Testis (tissue), 5 donors: ENCODE results near the gene HSD17B4. TPM values are rescaled to one million over a fixed set of nuclear protein-coding genes. Genes with fewer than 3 reads are reported as not detected.

Source experiments
- DNase-seq: peaks from one replicate; pipeline ENCODE4 v3.0.0-alpha.2; 2019
- H3K27ac ChIP-seq, 2 donors: fragments of 200-600 bp; sonication (generic); one replicate each; pipeline ENCODE4 v1.5.1; 2019
- H3K27me3 ChIP-seq: fragments of 200-600 bp; sonication (generic); one replicate; pipeline ENCODE4 v1.5.1; 2019
- H3K36me3 ChIP-seq: fragments of 200-600 bp; sonication (generic); one replicate; pipeline ENCODE4 v1.5.1; 2017; ENCODE audit warnings: low read depth; ENCODE audit errors: missing control alignments
- H3K4me1 ChIP-seq: fragments of 200-600 bp; sonication (generic); one replicate; pipeline ENCODE4 v1.5.1; 2019
- H3K4me3 ChIP-seq, 2 donors: fragments of 200-600 bp; sonication (generic); one replicate each; pipeline ENCODE4 v1.5.1; 2017 to 2019
- H3K9me3 ChIP-seq: fragments of 200-600 bp; sonication (generic); one replicate; pipeline ENCODE4 v1.5.1; 2017
- POLR2A ChIP-seq: fragments of 450-650 bp; IDR thresholded peaks from one replicate; pipeline ENCODE4 v1.6.1; 2017; ENCODE audit warnings: antibody characterized with exemption, mild to moderate bottlenecking, moderate library complexity
- WGBS, 2 donors: methylation state at CpG; one replicate each; pipeline ENCODE4 v1.1.5; 2018; 5-methylcytosine and 5-hydroxymethylcytosine counted together
- intact Hi-C: fragments of 100-400 bp; cut with DNase I; formaldehyde crosslinking; loops from one replicate; pipeline ENCODE4 v1.15.1; 2023; ENCODE audit warnings: low total_unique reads
- long read RNA-seq, 2 donors: transcript quantifications; one replicate each; lab custom pipeline, GENCODE V29; 2026
- polyA plus RNA-seq: library from polyadenylated mRNA; stranded (reverse); fragments of 350-450 nt; fragmentation: Illumina TruSeq; extraction: RNeasy Lipid Tissue Mini Kit (QIAGEN cat#74804); gene quantifications from one replicate; pipeline ENCODE4 v1.2.3, GENCODE V29; 2014; ENCODE audit warnings: low read depth, low replicate concordance; ENCODE audit not compliant: insufficient read depth
- total RNA-seq, 2 donors: library from RNA; depleted of rRNA; stranded (reverse); fragments of >200 nt; gene quantifications; one replicate each; pipeline ENCODE4 v1.2.3, GENCODE V29; 2016
- TF ChIP-seq, protein P1 (sequence below), 3 experiments: fragments of 450-650 bp in 2 of 3; fragments of 200-600 bp in 1 of 3; sonication (generic) in 1 of 3; IDR thresholded peaks; one replicate each; pipeline ENCODE4 v1.5.1; 2016 to 2019; ENCODE audit warnings: antibody characterized with exemption in 3 of 3, mild to moderate bottlenecking in 2 of 3, moderate library complexity in 1 of 3

The HSD17B4 gene, protein sequence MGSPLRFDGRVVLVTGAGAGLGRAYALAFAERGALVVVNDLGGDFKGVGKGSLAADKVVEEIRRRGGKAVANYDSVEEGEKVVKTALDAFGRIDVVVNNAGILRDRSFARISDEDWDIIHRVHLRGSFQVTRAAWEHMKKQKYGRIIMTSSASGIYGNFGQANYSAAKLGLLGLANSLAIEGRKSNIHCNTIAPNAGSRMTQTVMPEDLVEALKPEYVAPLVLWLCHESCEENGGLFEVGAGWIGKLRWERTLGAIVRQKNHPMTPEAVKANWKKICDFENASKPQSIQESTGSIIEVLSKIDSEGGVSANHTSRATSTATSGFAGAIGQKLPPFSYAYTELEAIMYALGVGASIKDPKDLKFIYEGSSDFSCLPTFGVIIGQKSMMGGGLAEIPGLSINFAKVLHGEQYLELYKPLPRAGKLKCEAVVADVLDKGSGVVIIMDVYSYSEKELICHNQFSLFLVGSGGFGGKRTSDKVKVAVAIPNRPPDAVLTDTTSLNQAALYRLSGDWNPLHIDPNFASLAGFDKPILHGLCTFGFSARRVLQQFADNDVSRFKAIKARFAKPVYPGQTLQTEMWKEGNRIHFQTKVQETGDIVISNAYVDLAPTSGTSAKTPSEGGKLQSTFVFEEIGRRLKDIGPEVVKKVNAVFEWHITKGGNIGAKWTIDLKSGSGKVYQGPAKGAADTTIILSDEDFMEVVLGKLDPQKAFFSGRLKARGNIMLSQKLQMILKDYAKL
- total RNA-seq: 10 to 100 TPM; 66.1 to 78.4 TPM
- polyA plus RNA-seq: 69.1 TPM
- long read RNA-seq, donor 1, transcript HSD17B4-201 (24 exons, 2,685 nt): major isoform, 20 of 45 reads
- long read RNA-seq, donor 1, partial matches to known transcripts: 16 of 45 reads
- long read RNA-seq, donor 1, other reads (novel, unspliced or antisense): 0 of 45 reads
- long read RNA-seq, donor 2, transcript HSD17B4-201 (24 exons, 2,685 nt): major isoform, 10 of 12 reads
- long read RNA-seq, donor 2, partial matches to known transcripts: 0 of 12 reads
- long read RNA-seq, donor 2, other reads (novel, unspliced or antisense): 0 of 12 reads

GRCh38 chr5:119452373-119453039 lies at the start of gene HSD17B4:
Gene HSD17B4, plus strand, starts transcription at chr5:119452497. Its CDS starts 79 bp downstream, at chr5:119452576.
- Histone ChIP-seq H3K4me3 (peak within 1 kb of the TSS; percentile 66 to 71), H3K4me1 (no peaks in the 10 kb centered on the region), H3K27ac (peak within 1 kb of the TSS; percentile 75 to 83), H3K36me3 (no peaks in the 10 kb centered on the region), H3K27me3 (no peaks in the 10 kb centered on the region), H3K9me3 (no peaks in the 10 kb centered on the region)
- peak; percentile 96 for DNase-seq
- TF ChIP-seq, protein P1, sequence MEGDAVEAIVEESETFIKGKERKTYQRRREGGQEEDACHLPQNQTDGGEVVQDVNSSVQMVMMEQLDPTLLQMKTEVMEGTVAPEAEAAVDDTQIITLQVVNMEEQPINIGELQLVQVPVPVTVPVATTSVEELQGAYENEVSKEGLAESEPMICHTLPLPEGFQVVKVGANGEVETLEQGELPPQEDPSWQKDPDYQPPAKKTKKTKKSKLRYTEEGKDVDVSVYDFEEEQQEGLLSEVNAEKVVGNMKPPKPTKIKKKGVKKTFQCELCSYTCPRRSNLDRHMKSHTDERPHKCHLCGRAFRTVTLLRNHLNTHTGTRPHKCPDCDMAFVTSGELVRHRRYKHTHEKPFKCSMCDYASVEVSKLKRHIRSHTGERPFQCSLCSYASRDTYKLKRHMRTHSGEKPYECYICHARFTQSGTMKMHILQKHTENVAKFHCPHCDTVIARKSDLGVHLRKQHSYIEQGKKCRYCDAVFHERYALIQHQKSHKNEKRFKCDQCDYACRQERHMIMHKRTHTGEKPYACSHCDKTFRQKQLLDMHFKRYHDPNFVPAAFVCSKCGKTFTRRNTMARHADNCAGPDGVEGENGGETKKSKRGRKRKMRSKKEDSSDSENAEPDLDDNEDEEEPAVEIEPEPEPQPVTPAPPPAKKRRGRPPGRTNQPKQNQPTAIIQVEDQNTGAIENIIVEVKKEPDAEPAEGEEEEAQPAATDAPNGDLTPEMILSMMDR (IDR thresholded peaks at IDR 0.05): no peak
- no peak for TF ChIP-seq POLR2A
- 1% methylated on average over 21 to 36 of the region's 42 CpGs for WGBS, 2 donors
- intact Hi-C loops: no loop called here

GRCh38 chr5:119402555-119402954 lies 49.7 kb upstream of the HSD17B4 start:
- no peak overlapping the region for H3K27ac ChIP-seq
- H3K9me3 ChIP-seq: no peaks in the 10 kb centered on the region
- TF ChIP-seq, protein P1 (IDR thresholded peaks at IDR 0.05): no peak
- no peak for TF ChIP-seq POLR2A
- DNase-seq: no peak
- no peaks in the 10 kb centered on the region for H3K27me3 ChIP-seq
- H3K4me1 ChIP-seq: peaks cover 6% of the 10 kb centered on the region
- H3K36me3 ChIP-seq: no peaks in the 10 kb centered on the region
- H3K4me3 ChIP-seq: no peak overlapping the region
- 72 to 76% methylated on average over 4 of the region's 4 CpGs for WGBS, 2 donors
- intact Hi-C loops: no loop called here

- Histone ChIP-seq H3K4me1 (no peaks in the 10 kb centered on the region), H3K27me3 (no peaks in the 10 kb centered on the region), H3K4me3 (no peak overlapping the region), H3K27ac (no peak overlapping the region), H3K9me3 (no peaks in the 10 kb centered on the region), H3K36me3 (no peaks in the 10 kb centered on the region)
- no peak for DNase-seq
- WGBS, 2 donors: 81 to 89% methylated on average over 2 of the region's 2 CpGs
- intact Hi-C loops: no loop called here
- TF ChIP-seq POLR2A: no peak
- TF ChIP-seq, protein P1 (IDR thresholded peaks at IDR 0.05): no peak
Measured at GRCh38 chr5:119404033-119404432, 48.3 kb upstream of the HSD17B4 start.

DNA sequence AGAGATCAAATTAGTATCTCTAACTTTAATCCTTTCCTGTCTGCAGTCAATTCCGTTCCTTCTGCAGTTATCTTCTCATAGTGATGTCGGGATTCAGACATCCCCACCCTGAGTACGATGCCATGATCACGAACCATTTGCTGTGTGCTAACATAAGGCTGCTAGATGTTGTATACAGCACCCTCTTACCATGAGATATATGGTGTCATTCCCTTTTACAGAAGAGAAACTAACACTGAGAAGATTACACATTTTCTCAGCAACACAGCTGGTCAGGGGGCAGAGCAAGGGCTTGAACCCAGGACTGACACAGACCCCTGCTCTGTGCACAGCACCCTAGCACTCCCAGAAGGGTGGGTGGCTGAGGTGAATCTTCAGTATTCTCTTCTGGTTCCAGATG lies 46.9 kb upstream of the HSD17B4 start:
- H3K4me3 ChIP-seq: no peak overlapping the region
- H3K36me3 ChIP-seq: no peaks in the 10 kb centered on the region
- no peak overlapping the region for H3K27ac ChIP-seq
- intact Hi-C loops: no loop called here
- TF ChIP-seq, protein P1 (IDR thresholded peaks at IDR 0.05): no peak
- no peak for TF ChIP-seq POLR2A
- WGBS, 2 donors: 62 to 84% methylated on average over 4 of the region's 4 CpGs
- H3K9me3 ChIP-seq: no peaks in the 10 kb centered on the region
- H3K27me3 ChIP-seq: no peaks in the 10 kb centered on the region
- no peak for DNase-seq
- no peaks in the 10 kb centered on the region for H3K4me1 ChIP-seq
